Measurements from ENCODE around the gene RSBN1.

DNA sequence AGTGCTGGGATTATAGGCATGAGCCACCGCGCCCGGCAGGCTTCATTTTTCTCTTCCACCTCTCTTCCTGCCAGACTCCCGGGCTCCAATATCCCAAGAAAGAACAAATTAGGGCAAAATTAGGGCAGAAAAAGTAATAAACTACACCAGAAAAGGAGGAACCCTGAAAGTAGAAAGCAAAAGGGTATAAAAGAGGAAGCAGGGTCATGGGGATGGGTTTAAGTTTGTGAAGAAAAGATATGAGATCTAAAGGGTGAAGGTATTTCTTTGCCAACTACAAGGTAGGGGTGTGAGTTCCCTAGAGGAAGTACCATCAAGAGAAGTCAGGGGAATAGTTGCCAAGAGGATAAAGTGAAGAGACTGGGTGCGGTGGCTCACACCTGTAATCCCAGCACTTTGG is 49.4 kb upstream of the RSBN1 start:
- no peak for TF ChIP-seq POLR2A (IDR thresholded peaks at IDR 0.05)
- TF ChIP-seq, protein P1, sequence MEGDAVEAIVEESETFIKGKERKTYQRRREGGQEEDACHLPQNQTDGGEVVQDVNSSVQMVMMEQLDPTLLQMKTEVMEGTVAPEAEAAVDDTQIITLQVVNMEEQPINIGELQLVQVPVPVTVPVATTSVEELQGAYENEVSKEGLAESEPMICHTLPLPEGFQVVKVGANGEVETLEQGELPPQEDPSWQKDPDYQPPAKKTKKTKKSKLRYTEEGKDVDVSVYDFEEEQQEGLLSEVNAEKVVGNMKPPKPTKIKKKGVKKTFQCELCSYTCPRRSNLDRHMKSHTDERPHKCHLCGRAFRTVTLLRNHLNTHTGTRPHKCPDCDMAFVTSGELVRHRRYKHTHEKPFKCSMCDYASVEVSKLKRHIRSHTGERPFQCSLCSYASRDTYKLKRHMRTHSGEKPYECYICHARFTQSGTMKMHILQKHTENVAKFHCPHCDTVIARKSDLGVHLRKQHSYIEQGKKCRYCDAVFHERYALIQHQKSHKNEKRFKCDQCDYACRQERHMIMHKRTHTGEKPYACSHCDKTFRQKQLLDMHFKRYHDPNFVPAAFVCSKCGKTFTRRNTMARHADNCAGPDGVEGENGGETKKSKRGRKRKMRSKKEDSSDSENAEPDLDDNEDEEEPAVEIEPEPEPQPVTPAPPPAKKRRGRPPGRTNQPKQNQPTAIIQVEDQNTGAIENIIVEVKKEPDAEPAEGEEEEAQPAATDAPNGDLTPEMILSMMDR (IDR thresholded peaks at IDR 0.05), result no peak

Data from lower leg skin (tissue), 3 donors.